Uterus (tissue), 2 donors: ENCODE data around the gene CDK5R1.

Experiments
- POLR2A ChIP-seq, 2 donors: fragments of 450-650 bp; IDR thresholded peaks; one replicate each; pipeline ENCODE4 v1.6.1; 2016; ENCODE audit warnings: antibody characterized with exemption in 2 of 2, mild to moderate bottlenecking in 1 of 2, moderate library complexity in 1 of 2
- TF ChIP-seq, protein P1 (sequence below), 4 experiments: fragments of 200-600 bp in 2 of 4; fragments of 450-650 bp in 2 of 4; sonication (generic) in 2 of 4; IDR thresholded peaks; one replicate each; pipeline ENCODE4 v1.5.1; 2016 to 2019; ENCODE audit warnings: antibody characterized with exemption in 4 of 4, mild to moderate bottlenecking in 2 of 4, moderate library complexity in 1 of 4

DNA sequence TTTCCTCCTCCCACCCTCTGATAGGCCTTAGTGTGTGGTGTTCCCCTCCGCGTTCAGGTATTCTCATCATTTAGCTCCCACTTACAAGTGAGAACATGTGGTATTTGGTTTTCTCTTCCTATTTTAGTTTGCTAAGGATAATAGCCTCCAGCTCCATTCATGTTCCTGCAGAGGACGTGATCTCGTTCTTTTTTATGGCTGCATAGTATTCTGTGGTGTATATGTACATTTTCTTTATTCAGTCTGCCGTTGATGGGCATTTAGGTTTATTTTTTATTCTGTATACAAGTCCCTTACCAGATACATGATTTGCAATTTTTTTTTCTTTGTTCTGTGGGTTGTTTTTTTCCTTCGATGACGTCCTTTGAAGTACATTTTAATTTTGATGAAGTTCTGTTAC lies 18.8 kb upstream of the CDK5R1 start:
- no peak for TF ChIP-seq POLR2A (IDR thresholded peaks at IDR 0.05)
- TF ChIP-seq, protein P1, sequence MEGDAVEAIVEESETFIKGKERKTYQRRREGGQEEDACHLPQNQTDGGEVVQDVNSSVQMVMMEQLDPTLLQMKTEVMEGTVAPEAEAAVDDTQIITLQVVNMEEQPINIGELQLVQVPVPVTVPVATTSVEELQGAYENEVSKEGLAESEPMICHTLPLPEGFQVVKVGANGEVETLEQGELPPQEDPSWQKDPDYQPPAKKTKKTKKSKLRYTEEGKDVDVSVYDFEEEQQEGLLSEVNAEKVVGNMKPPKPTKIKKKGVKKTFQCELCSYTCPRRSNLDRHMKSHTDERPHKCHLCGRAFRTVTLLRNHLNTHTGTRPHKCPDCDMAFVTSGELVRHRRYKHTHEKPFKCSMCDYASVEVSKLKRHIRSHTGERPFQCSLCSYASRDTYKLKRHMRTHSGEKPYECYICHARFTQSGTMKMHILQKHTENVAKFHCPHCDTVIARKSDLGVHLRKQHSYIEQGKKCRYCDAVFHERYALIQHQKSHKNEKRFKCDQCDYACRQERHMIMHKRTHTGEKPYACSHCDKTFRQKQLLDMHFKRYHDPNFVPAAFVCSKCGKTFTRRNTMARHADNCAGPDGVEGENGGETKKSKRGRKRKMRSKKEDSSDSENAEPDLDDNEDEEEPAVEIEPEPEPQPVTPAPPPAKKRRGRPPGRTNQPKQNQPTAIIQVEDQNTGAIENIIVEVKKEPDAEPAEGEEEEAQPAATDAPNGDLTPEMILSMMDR (IDR thresholded peaks at IDR 0.05): no peak
